C4-2B (cell line): ENCODE measurements around the gene GPR137B.

Experiments
- ZFX ChIP-seq: fragments of 450-650 bp; IDR thresholded peaks from 2 replicates; pipeline ENCODE4 v1.6.1; 2017
- TF ChIP-seq, protein P1 (sequence below): fragments of 450-650 bp; conservative IDR thresholded peaks from 2 replicates; pipeline ENCODE4 v1.5.1; 2017; ENCODE audit warnings: mild to moderate bottlenecking

DNA sequence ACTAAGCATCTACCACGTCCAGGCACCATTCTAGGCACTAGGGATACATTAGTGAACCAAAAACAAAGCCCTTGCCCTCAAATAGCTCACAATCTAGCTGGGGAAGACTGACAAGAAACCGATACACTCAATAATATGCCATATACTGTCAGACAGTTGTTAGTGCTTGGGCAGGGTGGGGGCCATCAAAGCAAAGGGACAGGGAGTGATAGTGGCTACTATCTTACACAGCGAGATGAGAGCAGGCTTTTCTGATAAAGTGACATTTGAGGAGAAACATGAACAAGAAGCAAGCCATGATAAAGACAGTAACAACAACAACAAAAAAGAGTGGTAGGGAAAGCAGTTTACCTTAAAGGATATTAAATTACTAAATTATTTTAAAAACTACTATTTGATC, 98.3 kb downstream of the GPR137B start:
- TF ChIP-seq, protein P1, sequence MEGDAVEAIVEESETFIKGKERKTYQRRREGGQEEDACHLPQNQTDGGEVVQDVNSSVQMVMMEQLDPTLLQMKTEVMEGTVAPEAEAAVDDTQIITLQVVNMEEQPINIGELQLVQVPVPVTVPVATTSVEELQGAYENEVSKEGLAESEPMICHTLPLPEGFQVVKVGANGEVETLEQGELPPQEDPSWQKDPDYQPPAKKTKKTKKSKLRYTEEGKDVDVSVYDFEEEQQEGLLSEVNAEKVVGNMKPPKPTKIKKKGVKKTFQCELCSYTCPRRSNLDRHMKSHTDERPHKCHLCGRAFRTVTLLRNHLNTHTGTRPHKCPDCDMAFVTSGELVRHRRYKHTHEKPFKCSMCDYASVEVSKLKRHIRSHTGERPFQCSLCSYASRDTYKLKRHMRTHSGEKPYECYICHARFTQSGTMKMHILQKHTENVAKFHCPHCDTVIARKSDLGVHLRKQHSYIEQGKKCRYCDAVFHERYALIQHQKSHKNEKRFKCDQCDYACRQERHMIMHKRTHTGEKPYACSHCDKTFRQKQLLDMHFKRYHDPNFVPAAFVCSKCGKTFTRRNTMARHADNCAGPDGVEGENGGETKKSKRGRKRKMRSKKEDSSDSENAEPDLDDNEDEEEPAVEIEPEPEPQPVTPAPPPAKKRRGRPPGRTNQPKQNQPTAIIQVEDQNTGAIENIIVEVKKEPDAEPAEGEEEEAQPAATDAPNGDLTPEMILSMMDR, result no peak
- TF ChIP-seq ZFX, result no peak
